H1 (cell line): ENCODE measurements around the gene MAPK14. TPM values are rescaled to one million over a fixed set of nuclear protein-coding genes. Genes with fewer than 3 reads are reported as not detected.

Source experiments
- CTCF ChIA-PET: fragments of 300-600 bp; sonication (Branson Sonifier 250); formaldehyde crosslinking; loops from one replicate; lab custom pipeline; 2021; ENCODE audit not compliant: partially characterized antibody; lab: Charles Lee
- POLR2A ChIA-PET: fragments of 300-600 bp; sonication (Branson Sonifier 250); formaldehyde crosslinking; loops from one replicate; lab custom pipeline; 2021; ENCODE audit warnings: inconsistent platforms; ENCODE audit not compliant: partially characterized antibody; lab: Charles Lee
- DNase-seq, 2 experiments: peaks; one replicate each; pipeline versions ENCODE4 v3.0.0 to v3.0.0-alpha.2; 2010 to 2022; ENCODE audit warnings: low spot score in 2 of 2, low read depth in 1 of 2, mixed read lengths in 1 of 2
- FAIRE-seq: peaks from 2 replicates; lab custom pipeline; 2011; peaks lifted over from hg19 to GRCh38; lab: Jason Lieb, UNC
- H2AFZ ChIP-seq: 2 replicates; pipeline ENCODE4 v1.8.1; 2012; ENCODE audit warnings: low read length, inconsistent platforms
- H2AK5ac ChIP-seq: 2 replicates; pipeline ENCODE4 v1.6.1; 2013; ENCODE audit warnings: low read depth, low read length
- H2BK120ac ChIP-seq: replicated peaks from 2 replicates; pipeline ENCODE3; 2013; ENCODE audit warnings: low read depth, low read length, inconsistent platforms
- H2BK12ac ChIP-seq: 2 replicates; pipeline ENCODE4 v1.6.1; 2013; ENCODE audit warnings: low read depth, low read length
- H2BK15ac ChIP-seq: 2 replicates; pipeline ENCODE4 v1.6.1; 2013; ENCODE audit warnings: low read length
- H2BK20ac ChIP-seq: 2 replicates; pipeline ENCODE4 v1.6.1; 2013; ENCODE audit warnings: low read length
- H2BK5ac ChIP-seq: 2 replicates; pipeline ENCODE4 v1.6.1; 2013; ENCODE audit warnings: low read depth, low read length
- H3K14ac ChIP-seq: 2 replicates; pipeline ENCODE4 v1.6.1; 2013; ENCODE audit warnings: inconsistent platforms; ENCODE audit not compliant: insufficient read length
- H3K18ac ChIP-seq: 2 replicates; pipeline ENCODE4 v1.6.1; 2013; ENCODE audit warnings: low read length; ENCODE audit errors: extremely low read depth
- H3K23ac ChIP-seq: 2 replicates; pipeline ENCODE4 v1.6.1; 2013; ENCODE audit warnings: inconsistent platforms; ENCODE audit not compliant: insufficient read length
- H3K23me2 ChIP-seq: 2 replicates; pipeline ENCODE4 v1.6.1; 2013; ENCODE audit warnings: low read depth, low read length
- H3K27ac ChIP-seq: 2 replicates; pipeline ENCODE4 v1.6.1; 2011; ENCODE audit warnings: low read depth, low read length, inconsistent platforms
- H3K27me3 ChIP-seq, 4 experiments: replicated peaks in 1 of 4; 1 replicate in 1 of 4; 2 replicates in 3 of 4; pipeline versions ENCODE4 v1.6.1 to v1.8.1; 2011 to 2013; ENCODE audit warnings: low read length in 3 of 4, mild to moderate bottlenecking in 3 of 4, inconsistent platforms in 2 of 4, mixed read lengths in 2 of 4, moderate library complexity in 1 of 4; ENCODE audit not compliant: control insufficient read depth in 3 of 4, insufficient read depth in 3 of 4; ENCODE audit errors: extremely low read depth in 1 of 4
- H3K36me3 ChIP-seq, 4 experiments: 2 replicates each; pipeline versions ENCODE4 v1.6.1 to v1.8.1; 2011 to 2013; ENCODE audit warnings: mild to moderate bottlenecking in 4 of 4, low read length in 3 of 4, moderate library complexity in 2 of 4, control low read depth in 1 of 4, inconsistent platforms in 1 of 4; ENCODE audit not compliant: insufficient read depth in 4 of 4, control insufficient read depth in 2 of 4
- H3K4ac ChIP-seq: replicated peaks from 2 replicates; pipeline ENCODE3; 2013; ENCODE audit warnings: low read length, low read depth, mixed read lengths, inconsistent platforms; ENCODE audit not compliant: insufficient read length
- H3K4me1 ChIP-seq, 4 experiments: replicated peaks in 1 of 4; 1 replicate in 1 of 4; 2 replicates in 3 of 4; pipeline versions ENCODE4 v1.6.1 to v1.8.1; 2011 to 2013; ENCODE audit warnings: low read length in 3 of 4, inconsistent platforms in 2 of 4, mixed read lengths in 1 of 4; ENCODE audit not compliant: insufficient read depth in 4 of 4, control insufficient read depth in 3 of 4
- H3K4me2 ChIP-seq, 2 experiments: 2 replicates each; pipeline versions ENCODE4 v1.6.1 to v1.8.1; 2011 to 2013; ENCODE audit warnings: low read depth in 2 of 2, low read length in 2 of 2, control low read depth in 1 of 2, inconsistent platforms in 1 of 2, mild to moderate bottlenecking in 1 of 2; ENCODE audit not compliant: insufficient read depth in 1 of 2
- H3K4me3 ChIP-seq, 4 experiments: fragments of 200-600, 300-600 bp in 1 of 4; sonication (generic), shearing (Covaris generic), sonication (Bioruptor Twin) in 1 of 4; 2 replicates each; pipeline versions ENCODE4 v1.5.1 to v1.8.1; 2011 to 2016; ENCODE audit warnings: low read length in 4 of 4, low read depth in 3 of 4, control low read depth in 2 of 4, inconsistent platforms in 2 of 4, mild to moderate bottlenecking in 2 of 4, mixed read lengths in 1 of 4, moderate library complexity in 1 of 4; ENCODE audit not compliant: insufficient read depth in 2 of 4; ENCODE audit errors: extremely low read depth in 1 of 4
- H3K56ac ChIP-seq: replicated peaks from 2 replicates; pipeline ENCODE3; 2013; ENCODE audit warnings: low read depth, mild to moderate bottlenecking, mixed read lengths, low read length, inconsistent platforms; ENCODE audit not compliant: insufficient read length
- H3K79me1 ChIP-seq: 2 replicates; pipeline ENCODE4 v1.6.1; 2013; ENCODE audit warnings: low read depth, low read length, control low read depth
- H3K79me2 ChIP-seq, 2 experiments: 2 replicates each; pipeline versions ENCODE4 v1.6.1 to v1.8.1; 2012 to 2013; ENCODE audit warnings: low read length in 2 of 2, mild to moderate bottlenecking in 2 of 2, inconsistent platforms in 1 of 2; ENCODE audit not compliant: insufficient read depth in 2 of 2, control insufficient read depth in 1 of 2
- H3K9ac ChIP-seq, 4 experiments: replicated peaks in 1 of 4; 1 replicate in 1 of 4; 2 replicates in 3 of 4; pipeline versions ENCODE4 v1.6.1 to v1.8.1; 2011 to 2013; ENCODE audit warnings: low read depth in 3 of 4, low read length in 3 of 4, control low read depth in 2 of 4, mild to moderate bottlenecking in 2 of 4, moderate library complexity in 2 of 4, inconsistent platforms in 1 of 4; ENCODE audit errors: extremely low read depth in 1 of 4
- H3K9me3 ChIP-seq, 2 experiments: 2 replicates each; pipeline versions ENCODE4 v1.6.1 to v1.8.1; 2012 to 2013; ENCODE audit warnings: mild to moderate bottlenecking in 2 of 2, moderate library complexity in 2 of 2, control low read depth in 1 of 2, inconsistent platforms in 1 of 2, low read depth in 1 of 2, low read length in 1 of 2, mixed read lengths in 1 of 2; ENCODE audit not compliant: insufficient read depth in 2 of 2
- H4K20me1 ChIP-seq, 2 experiments: replicated peaks in 1 of 2; 2 replicates each; pipeline versions ENCODE3 to v1.8.1; 2011 to 2013; ENCODE audit warnings: inconsistent platforms in 2 of 2, low read length in 2 of 2, mild to moderate bottlenecking in 1 of 2; ENCODE audit not compliant: insufficient read depth in 2 of 2, control insufficient read depth in 1 of 2
- H4K5ac ChIP-seq: 2 replicates; pipeline ENCODE4 v1.6.1; 2013; ENCODE audit warnings: low read length, low read depth, mixed read lengths, inconsistent platforms; ENCODE audit not compliant: insufficient read length
- H4K8ac ChIP-seq: 2 replicates; pipeline ENCODE4 v1.8.0; 2013; ENCODE audit warnings: mild to moderate bottlenecking, moderate library complexity, low read length, inconsistent platforms; ENCODE audit not compliant: insufficient read depth; ENCODE audit errors: extremely low read depth
- H4K91ac ChIP-seq: replicated peaks from 2 replicates; pipeline ENCODE3; 2013; ENCODE audit warnings: low read length, mixed read lengths, inconsistent platforms; ENCODE audit not compliant: insufficient read length
- CBX8 ChIP-seq: fragments of 300-800, 300-1000 bp; sonication (generic); IDR thresholded peaks from 2 replicates; pipeline ENCODE4 v1.7.1; 2016; ENCODE audit warnings: low read depth, low read length, borderline replicate concordance
- MAFK ChIP-seq: IDR thresholded peaks from 2 replicates; pipeline ENCODE4 v1.6.1; 2012; ENCODE audit warnings: low read depth, mild to moderate bottlenecking, improper control_type of control experiment, low read length
- RAD21 ChIP-seq, 2 experiments: IDR thresholded peaks in 1 of 2; conservative IDR thresholded peaks in 1 of 2; 2 replicates each; pipeline ENCODE4 v1.6.1; 2011; ENCODE audit warnings: low read depth in 2 of 2, low read length in 2 of 2, improper control_type of control experiment in 1 of 2, inconsistent platforms in 1 of 2, mild to moderate bottlenecking in 1 of 2, moderate library complexity in 1 of 2
- polyA plus RNA-seq, 7 experiments: library from polyadenylated mRNA; depleted of rRNA in 3 of 7; stranded (reverse) in 5 of 7; unstranded in 2 of 7; fragments of >200 nt in 5 of 7; fragments of 200-250 nt in 2 of 7; gene quantifications; 1 replicate in 5 of 7; 2 replicates in 1 of 7; 4 replicates in 1 of 7; pipeline versions ENCODE4 v1.2.1 to v1.2.3, GENCODE V29; 2011 to 2013; ENCODE audit warnings: missing spikeins in 2 of 7, mixed read lengths in 2 of 7
- total RNA-seq: library from RNA; stranded (reverse); fragmentation: NEBNext Ultra II Directional; extraction: Animal tissue kit (Norgen Biotek cat#: 25700); gene quantifications from 2 replicates; pipeline ENCODE4 v1.2.1, GENCODE V29; 2021

Gene MAPK14
- total and polyA plus RNA-seq, 2 of the 8 experiments (the other 6 are each of a cell fraction or from before 2014, with no cell fraction given): 18.1 to 39.3 TPM

GRCh38 chr6:36039112-36039511 is 11.5 kb downstream of the MAPK14 start:
- Histone ChIP-seq H3K36me3 (no peaks in the 10 kb centered on the region), H2AFZ (no peak overlapping the region), H3K4me1 (no peaks in the 10 kb centered on the region; a peak in 1 of 7 replicates), H3K18ac (no peak overlapping the region), H4K91ac (no peak overlapping the region), H2AK5ac (no peak overlapping the region), H3K23ac (no peak overlapping the region), H4K8ac (no peak overlapping the region), H2BK20ac (no peak overlapping the region), H3K4me3 (no peak overlapping the region), H2BK15ac (no peak overlapping the region), H3K9me3 (no peaks in the 10 kb centered on the region), H3K4me2 (no peak overlapping the region), H3K9ac (no peak overlapping the region), H3K56ac (no peak overlapping the region), H4K5ac (no peak overlapping the region), H3K27ac (no peak overlapping the region), H4K20me1 (peaks cover 6 to 14% of the 10 kb centered on the region in 2 experiments), H3K79me1 (peaks cover 3% of the 10 kb centered on the region; the same call in 1 of the 2 replicates), H3K14ac (no peak overlapping the region), H2BK120ac (no peak overlapping the region), H3K27me3 (no peaks in the 10 kb centered on the region), H2BK12ac (no peak overlapping the region), H3K23me2 (no peaks in the 10 kb centered on the region), H2BK5ac (no peak overlapping the region), H3K4ac (no peak overlapping the region), H3K79me2 (peaks cover 0 to 89% of the 10 kb centered on the region in 2 experiments; a peak in 3 of 4 replicates)
- FAIRE-seq (no peak), DNase-seq (no peak)
- CTCF ChIA-PET: interaction anchor here (3.1 kb wide), 1 partner anchor 12 kb away, joined by 12 read pairs; the partner anchor contains the start of gene MAPK14
- POLR2A ChIA-PET: interaction anchor here (0.6 to 1.8 kb wide), 2 partner anchors 10 to 226 kb away, joined by 3 to 8 read pairs; no protein-coding TSS in a partner anchor
- no peak for TF ChIP-seq RAD21 (IDR thresholded peaks at IDR 0.05 in 1 of 2, conservative IDR thresholded peaks at IDR 0.05 in 1 of 2; ENCODE audit: low read depth in 2 of 2, low read length in 2 of 2)
- no peak for TF ChIP-seq MAFK
- TF ChIP-seq CBX8: no peak
